MCF 10A (cell line): ENCODE data around the gene FILIP1. TPM values are rescaled to one million over a fixed set of nuclear protein-coding genes. Genes with fewer than 3 reads are reported as not detected.

ENCODE experiments used
- BruUV-seq: library from RNA; stranded (reverse); fragments of 400-500 nt; replicated peaks from 2 replicates; lab custom pipeline; 2021; lab: Mats Ljungman, UMichigan
- CTCF ChIA-PET: fragments of 300-600 bp; sonication (Branson Sonifier 250); formaldehyde crosslinking; extraction: SDS; loops from one replicate; lab custom pipeline; 2021; ENCODE audit warnings: antibody characterized with exemption, inconsistent platforms; lab: Yijun Ruan, JAX
- POLR2A ChIA-PET: fragments of 300-600, 350-650 bp; sonication (Branson Sonifier 250); formaldehyde crosslinking; extraction: SDS; loops from one replicate; lab custom pipeline; 2020; ENCODE audit warnings: antibody characterized with exemption, inconsistent platforms; lab: Yijun Ruan, JAX
- DNase-seq: peaks from one replicate; pipeline ENCODE4 v3.0.0-alpha.2; 2018; ENCODE audit not compliant: unreplicated experiment
- H3K27ac Mint-ChIP-seq: one replicate; pipeline ENCODE4 v1.8.0; 2022; ENCODE audit warnings: mild to moderate bottlenecking, low read depth, mixed read lengths; ENCODE audit not compliant: unreplicated experiment
- H3K27me3 Mint-ChIP-seq: one replicate; pipeline ENCODE4 v1.8.0; 2022; ENCODE audit warnings: mixed read lengths; ENCODE audit not compliant: insufficient read depth, unreplicated experiment
- H3K36me3 Mint-ChIP-seq: one replicate; pipeline ENCODE4 v1.8.0; 2022; ENCODE audit warnings: mild to moderate bottlenecking, moderate library complexity, mixed read lengths; ENCODE audit not compliant: insufficient read depth, unreplicated experiment
- H3K4me1 Mint-ChIP-seq: one replicate; pipeline ENCODE4 v1.8.0; 2022; ENCODE audit warnings: mixed read lengths; ENCODE audit not compliant: insufficient read depth, unreplicated experiment
- H3K4me3 Mint-ChIP-seq: one replicate; pipeline ENCODE4 v1.8.0; 2022; ENCODE audit warnings: mild to moderate bottlenecking, moderate library complexity, mixed read lengths; ENCODE audit not compliant: unreplicated experiment
- H3K9me3 Mint-ChIP-seq: one replicate; pipeline ENCODE4 v1.8.0; 2022; ENCODE audit warnings: mixed read lengths; ENCODE audit not compliant: unreplicated experiment
- CTCF ChIP-seq: fragments of 200-600 bp; IDR thresholded peaks from one replicate; pipeline ENCODE4 v1.8.0; 2022; ENCODE audit warnings: antibody characterized with exemption, mild to moderate bottlenecking; ENCODE audit not compliant: unreplicated experiment
- intact Hi-C: fragments of 100-400 bp; cut with micrococcal nuclease; formaldehyde crosslinking; loops from 2 replicates; pipeline ENCODE4 v1.14.1; 2022
- total RNA-seq: library from RNA; stranded (reverse); gene quantifications from 2 replicates; pipeline ENCODE4 v1.2.3, GENCODE V29; 2022

The FILIP1 gene
- total RNA-seq, 1 experiment from 2014 or later, result 0.14 TPM

- Mint-ChIP-seq H3K4me3 (no peak overlapping the region), H3K4me1 (peaks cover 48% of the 10 kb centered on the region), H3K9me3 (peaks cover 8% of the 10 kb centered on the region), H3K27me3 (no peaks in the 10 kb centered on the region), H3K36me3 (peaks cover 9% of the 10 kb centered on the region), H3K27ac (no peak overlapping the region)
- CTCF ChIA-PET, result interaction anchor here (0.6 to 1.9 kb wide), 4 partner anchors 9 to 28 kb away, joined by 3 to 7 read pairs (median 4); no protein-coding TSS in a partner anchor
- intact Hi-C loops, result no loop called here
- BruUV-seq, result no TSS peak
- no peak for TF ChIP-seq CTCF
- POLR2A ChIA-PET, result interaction anchor here (0.7 to 11.1 kb wide), 5 partner anchors 10 to 323 kb away, joined by 3 to 314 read pairs (median 20); partner anchors contain the start of genes COX7A2 and SENP6
- DNase-seq, result no peak
These were observed 214.2 kb downstream of the FILIP1 start for GRCh38 chr6:75279418-75279817.

GRCh38 chr6:75278474-75279077 lies 215.0 kb downstream of the FILIP1 start:
- CTCF ChIA-PET, result interaction anchor here (0.6 to 1.9 kb wide), 5 partner anchors 9 to 248 kb away, joined by 3 to 7 read pairs (median 4); no protein-coding TSS in a partner anchor
- Mint-ChIP-seq H3K27me3 (no peaks in the 10 kb centered on the region), H3K9me3 (peaks cover 15% of the 10 kb centered on the region), H3K4me3 (peak overlapping the region; percentile 28), H3K36me3 (peaks cover 9% of the 10 kb centered on the region), H3K27ac (peak overlapping the region; percentile 75), H3K4me1 (peaks cover 57% of the 10 kb centered on the region)
- no peak for TF ChIP-seq CTCF
- intact Hi-C loops, result no loop called here
- no peak for DNase-seq
- POLR2A ChIA-PET, result interaction anchor here (0.7 to 11.1 kb wide), 6 partner anchors 9 to 324 kb away, joined by 3 to 314 read pairs (median 12); partner anchors contain the start of genes COX7A2 and SENP6
- no TSS peak for BruUV-seq

- H3K4me1 Mint-ChIP-seq, result peaks cover 65% of the 10 kb centered on the region
- intact Hi-C loops, result no loop called here
- H3K9me3 Mint-ChIP-seq, result peaks cover 15% of the 10 kb centered on the region
- BruUV-seq, result no TSS peak
- peaks cover 17% of the 10 kb centered on the region for H3K36me3 Mint-ChIP-seq
- ChIA-PET CTCF (interaction anchor here (0.6 to 3.1 kb wide), 4 partner anchors 8 to 271 kb away, joined by 4 to 25 read pairs (median 6); partner anchors contain the start of gene TMEM30A), POLR2A (interaction anchor here (3.0 kb wide), 1 partner anchor 10 kb away, joined by 30 read pairs; the partner anchor contains the start of gene TMEM30A)
- no peaks in the 10 kb centered on the region for H3K27me3 Mint-ChIP-seq
- H3K27ac Mint-ChIP-seq, result peak overlapping the region; percentile 53
- no peak overlapping the region for H3K4me3 Mint-ChIP-seq
- no peak for TF ChIP-seq CTCF
- peak; percentile 39 for DNase-seq
These were observed 218.5 kb downstream of the FILIP1 start for GRCh38 chr6:75275067-75275466.

- TF ChIP-seq CTCF, result no peak
- DNase-seq, result no peak
- Mint-ChIP-seq H3K36me3 (peaks cover 8% of the 10 kb centered on the region), H3K27me3 (no peaks in the 10 kb centered on the region), H3K9me3 (peaks cover 15% of the 10 kb centered on the region), H3K4me3 (no peak overlapping the region), H3K27ac (peak overlapping the region; percentile 96), H3K4me1 (peaks cover 53% of the 10 kb centered on the region)
- POLR2A ChIA-PET, result interaction anchor here (1.4 to 9.7 kb wide), 3 partner anchors 9 to 30 kb away, joined by 3 to 314 read pairs (median 50); partner anchors contain the start of genes COX7A2 and TMEM30A
- BruUV-seq, result no TSS peak
- intact Hi-C loops, result no loop called here
- CTCF ChIA-PET, result interaction anchor here (1.1 to 3.8 kb wide), 2 partner anchors 24 to 254 kb away, joined by 3 to 12 read pairs; no protein-coding TSS in a partner anchor
These were observed 220.6 kb downstream of the FILIP1 start for GRCh38 chr6:75273009-75273408.
